Astrocyte (in vitro differentiated cells and primary cell): Measurements from ENCODE around the gene KRTAP4-2. TPM values are rescaled to one million over a fixed set of nuclear protein-coding genes. Genes with fewer than 3 reads are reported as not detected.

ENCODE experiments used
- DNase-seq: peaks from one replicate; pipeline ENCODE4 v3.0.0-alpha.2; 2010; ENCODE audit warnings: low read depth
- FAIRE-seq: peaks from 2 replicates; lab custom pipeline; 2011; peaks lifted over from hg19 to GRCh38; lab: Jason Lieb, UNC
- H2AFZ ChIP-seq: 2 replicates; pipeline ENCODE4 v1.6.0; 2012; ENCODE audit warnings: low read depth, low read length, inconsistent platforms
- H3K27ac ChIP-seq: 2 replicates; pipeline ENCODE4 v1.5.1; 2011; ENCODE audit warnings: low read depth, low read length, inconsistent platforms
- H3K27me3 ChIP-seq: 2 replicates; pipeline ENCODE4 v1.6.0; 2011; ENCODE audit warnings: low read length, inconsistent platforms; ENCODE audit not compliant: insufficient read depth
- H3K36me3 ChIP-seq: 2 replicates; pipeline ENCODE4 v1.5.1; 2011; ENCODE audit warnings: low read length, inconsistent platforms; ENCODE audit not compliant: insufficient read depth
- H3K4me1 ChIP-seq: 2 replicates; pipeline ENCODE4 v1.5.1; 2011; ENCODE audit warnings: low read length, inconsistent platforms; ENCODE audit not compliant: insufficient read depth
- H3K4me2 ChIP-seq: 2 replicates; pipeline ENCODE4 v1.6.0; 2012; ENCODE audit warnings: low read length, inconsistent platforms
- H3K4me3 ChIP-seq: 2 replicates; pipeline ENCODE4 v1.5.1; 2011; ENCODE audit warnings: low read depth, mild to moderate bottlenecking, low read length, inconsistent platforms; ENCODE audit not compliant: insufficient read depth
- H3K79me2 ChIP-seq: 2 replicates; pipeline ENCODE4 v1.6.0; 2012; ENCODE audit warnings: mild to moderate bottlenecking, low read length, inconsistent platforms; ENCODE audit not compliant: insufficient read depth
- H3K9ac ChIP-seq: 2 replicates; pipeline ENCODE4 v1.6.0; 2012; ENCODE audit warnings: mild to moderate bottlenecking, low read length, inconsistent platforms
- H3K9me3 ChIP-seq: 2 replicates; pipeline ENCODE4 v1.5.1; 2012; ENCODE audit warnings: low read depth, mild to moderate bottlenecking, low read length, inconsistent platforms; ENCODE audit not compliant: insufficient read depth
- H4K20me1 ChIP-seq: 2 replicates; pipeline ENCODE4 v1.6.0; 2012; ENCODE audit warnings: low read length, inconsistent platforms; ENCODE audit not compliant: insufficient read depth
- H3K27ac Mint-ChIP-seq: one replicate; pipeline ENCODE4 v1.8.0; 2021; ENCODE audit warnings: mild to moderate bottlenecking, mixed read lengths; ENCODE audit not compliant: unreplicated experiment
- H3K27me3 Mint-ChIP-seq: one replicate; pipeline ENCODE4 v1.8.0; 2021; ENCODE audit warnings: low read depth, mixed read lengths; ENCODE audit not compliant: unreplicated experiment
- H3K36me3 Mint-ChIP-seq: one replicate; pipeline ENCODE4 v1.8.0; 2021; ENCODE audit warnings: low read depth, mixed read lengths; ENCODE audit not compliant: unreplicated experiment
- H3K4me1 Mint-ChIP-seq: one replicate; pipeline ENCODE4 v1.8.0; 2021; ENCODE audit warnings: low read depth, mixed read lengths; ENCODE audit not compliant: unreplicated experiment
- H3K4me3 Mint-ChIP-seq: one replicate; pipeline ENCODE4 v1.8.0; 2021; ENCODE audit warnings: mild to moderate bottlenecking, moderate library complexity, mixed read lengths; ENCODE audit not compliant: unreplicated experiment
- H3K9me3 Mint-ChIP-seq: one replicate; pipeline ENCODE4 v1.8.0; 2021; ENCODE audit warnings: mild to moderate bottlenecking, mixed read lengths; ENCODE audit not compliant: unreplicated experiment
- CTCF ChIP-seq: IDR thresholded peaks from 2 replicates; pipeline ENCODE4 v1.5.1; 2011; ENCODE audit warnings: low read depth, mild to moderate bottlenecking, inconsistent platforms, low read length, moderate library complexity; ENCODE audit not compliant: insufficient read depth
- EZH2 ChIP-seq: IDR thresholded peaks from 2 replicates; pipeline ENCODE4 v1.6.1; 2012; ENCODE audit warnings: mild to moderate bottlenecking, low read length, inconsistent platforms; ENCODE audit not compliant: insufficient read depth
- total RNA-seq: library from RNA; stranded (reverse); gene quantifications from 2 replicates; pipeline ENCODE4 v1.2.1, GENCODE V29; 2021

The KRTAP4-2 gene
- total RNA-seq, 1 donor from 2014 or later, result not detected

DNA sequence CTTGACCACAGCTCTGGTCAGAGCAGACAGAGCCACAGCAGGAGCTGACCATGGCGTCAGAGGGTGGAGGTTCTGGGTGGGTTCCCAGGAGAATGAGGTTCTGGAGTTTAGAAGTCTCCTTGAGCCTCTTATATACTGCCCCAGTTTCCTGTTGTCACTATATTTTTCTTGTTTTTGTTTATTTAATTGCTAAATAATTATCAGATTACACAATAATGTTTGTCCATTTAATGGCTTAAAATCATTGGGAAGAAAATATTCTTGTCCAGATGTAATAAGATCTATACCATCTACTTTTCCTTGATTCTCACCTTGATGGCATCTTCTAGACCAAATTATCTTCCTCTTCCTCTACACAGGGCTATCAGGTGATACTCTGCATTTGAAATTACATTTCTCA is 9.9 kb downstream of the KRTAP4-2 start, which contains the start of gene KRTAP4-3:
Gene KRTAP4-3, minus strand, starts transcription at position 101 of the 400 bp plus-strand sequence. Its CDS starts 49 bp downstream, at position 52.
- FAIRE-seq, result no peak
- no peak within 1 kb of the TSS for H3K27ac ChIP-seq

DNA sequence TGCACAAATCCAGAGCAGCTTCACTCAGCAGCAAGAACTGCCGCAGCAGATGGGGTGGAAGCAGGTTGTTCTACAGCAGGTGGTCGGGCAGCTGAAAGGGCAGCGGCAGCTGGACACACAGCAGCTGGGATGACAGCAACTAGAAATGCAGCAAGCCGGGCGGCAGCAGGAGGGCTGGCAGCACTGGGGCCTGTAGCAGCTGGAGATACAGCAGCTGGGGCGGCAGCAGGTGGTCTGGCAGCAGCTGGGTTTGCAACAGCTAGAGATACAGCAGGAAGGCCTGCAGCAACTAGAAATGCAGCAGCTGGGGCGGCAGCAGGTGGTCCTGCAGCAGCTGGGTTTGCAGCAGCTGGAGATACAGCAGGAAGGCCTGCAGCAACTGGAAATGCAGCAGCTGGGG is 10.5 kb downstream of the KRTAP4-2 start:
- TF ChIP-seq EZH2 (no peak), CTCF (no peak)
- no peaks in the 10 kb centered on the region for H3K79me2 ChIP-seq
- H3K27ac Mint-ChIP-seq, result no peak overlapping the region
- no peaks in the 10 kb centered on the region for H3K36me3 ChIP-seq
- peaks cover 2% of the 10 kb centered on the region for H3K36me3 Mint-ChIP-seq
- no peak overlapping the region for H3K9ac ChIP-seq
- H3K4me1 ChIP-seq, result no peaks in the 10 kb centered on the region
- no peaks in the 10 kb centered on the region for H4K20me1 ChIP-seq
- H3K4me3 ChIP-seq, result no peak overlapping the region
- H2AFZ ChIP-seq, result no peak overlapping the region
- no peaks in the 10 kb centered on the region for H3K9me3 ChIP-seq
- H3K4me1 Mint-ChIP-seq, result no peaks in the 10 kb centered on the region
- DNase-seq, result no peak
- H3K4me2 ChIP-seq, result no peak overlapping the region
- H3K27me3 ChIP-seq, result no peaks in the 10 kb centered on the region
- no peak overlapping the region for H3K4me3 Mint-ChIP-seq
- no peak for FAIRE-seq
- H3K27me3 Mint-ChIP-seq, result peaks cover 7% of the 10 kb centered on the region
- peaks cover 2% of the 10 kb centered on the region for H3K9me3 Mint-ChIP-seq
- H3K27ac ChIP-seq, result no peak overlapping the region

More for the DNA sequence above, 9.9 kb downstream of the KRTAP4-2 start, which contains the start of gene KRTAP4-3:
- Histone ChIP-seq H3K9me3 (no peaks in the 10 kb centered on the region), H3K9ac (no peak within 1 kb of the TSS), H3K36me3 (no peaks in the 10 kb centered on the region), H3K4me3 (no peak within 1 kb of the TSS), H2AFZ (no peak within 1 kb of the TSS), H3K4me1 (no peaks in the 10 kb centered on the region), H3K27me3 (no peaks in the 10 kb centered on the region), H3K4me2 (no peak within 1 kb of the TSS), H4K20me1 (no peaks in the 10 kb centered on the region), H3K79me2 (no peaks in the 10 kb centered on the region)
- Mint-ChIP-seq H3K27ac (no peak within 1 kb of the TSS), H3K4me3 (no peak within 1 kb of the TSS), H3K36me3 (peaks cover 2% of the 10 kb centered on the region), H3K27me3 (peaks cover 7% of the 10 kb centered on the region), H3K9me3 (peaks cover 2% of the 10 kb centered on the region), H3K4me1 (no peaks in the 10 kb centered on the region)
- TF ChIP-seq EZH2 (no peak), CTCF (no peak)
- no peak for DNase-seq

- Histone ChIP-seq H3K79me2 (no peaks in the 10 kb centered on the region), H3K9ac (no peak overlapping the region), H3K27ac (no peak overlapping the region), H2AFZ (no peak overlapping the region), H3K27me3 (no peaks in the 10 kb centered on the region), H4K20me1 (no peaks in the 10 kb centered on the region), H3K9me3 (no peaks in the 10 kb centered on the region), H3K36me3 (no peaks in the 10 kb centered on the region), H3K4me3 (no peak overlapping the region), H3K4me2 (no peak overlapping the region), H3K4me1 (no peaks in the 10 kb centered on the region)
- Mint-ChIP-seq H3K27ac (no peak overlapping the region), H3K36me3 (peaks cover 2% of the 10 kb centered on the region), H3K4me3 (no peak overlapping the region), H3K9me3 (peaks cover 2% of the 10 kb centered on the region), H3K4me1 (no peaks in the 10 kb centered on the region), H3K27me3 (peaks cover 9% of the 10 kb centered on the region)
- FAIRE-seq (no peak), DNase-seq (no peak)
- no peak for TF ChIP-seq EZH2
- no peak for TF ChIP-seq CTCF
These were observed 14.2 kb downstream of the KRTAP4-2 start for GRCh38 chr17:41163828-41164227.
